OCI-LY1 (cell line): Measurements from ENCODE around the gene TRIM54.

Source experiments
- H2AFZ ChIP-seq: fragments of 200-600 bp; sonication (generic), shearing (Covaris generic); 2 replicates; pipeline ENCODE4 v1.6.0; 2014; ENCODE audit warnings: antibody characterized with exemption, mild to moderate bottlenecking, low read length
- H3F3A ChIP-seq: fragments of 200-600 bp; sonication (generic), shearing (Covaris generic); 2 replicates; pipeline ENCODE4 v1.6.0; 2014; ENCODE audit warnings: mild to moderate bottlenecking, antibody characterized with exemption, low read length, moderate library complexity; ENCODE audit not compliant: insufficient read depth
- H3K27ac ChIP-seq: fragments of 200-600 bp; sonication (generic); 2 replicates; pipeline ENCODE4 v1.5.1; 2014; ENCODE audit warnings: low read length, mixed run types, mild to moderate bottlenecking, low read depth; ENCODE audit not compliant: poor library complexity, severe bottlenecking
- H3K27me3 ChIP-seq: fragments of 200-600 bp; sonication (generic); 2 replicates; pipeline ENCODE4 v1.6.0; 2014; ENCODE audit warnings: antibody characterized with exemption, mild to moderate bottlenecking, low read length, moderate library complexity; ENCODE audit not compliant: insufficient read depth
- H3K36me3 ChIP-seq: fragments of 200-600 bp; sonication (generic); 2 replicates; pipeline ENCODE4 v1.6.1; 2014; ENCODE audit warnings: mild to moderate bottlenecking, antibody characterized with exemption, low read length, moderate library complexity, mixed read lengths; ENCODE audit not compliant: insufficient read depth
- H3K4me1 ChIP-seq: fragments of 200-600 bp; sonication (generic); 2 replicates; pipeline ENCODE4 v1.5.1; 2014; ENCODE audit warnings: mild to moderate bottlenecking, low read length, moderate library complexity; ENCODE audit not compliant: insufficient read depth, severe bottlenecking
- H3K4me2 ChIP-seq: fragments of 200-600 bp; sonication (generic), shearing (Covaris generic); 2 replicates; pipeline ENCODE4 v1.6.1; 2014; ENCODE audit warnings: low read length
- H3K4me3 ChIP-seq: fragments of 200-600 bp; sonication (generic); 2 replicates; pipeline ENCODE4 v1.5.1; 2014; ENCODE audit warnings: low read length, low read depth, mild to moderate bottlenecking, mixed read lengths; ENCODE audit not compliant: poor library complexity, severe bottlenecking
- H3K79me2 ChIP-seq: fragments of 200-600 bp; shearing (Covaris generic); 2 replicates; pipeline ENCODE4 v1.6.1; 2016; ENCODE audit warnings: mixed run types, low read length, mixed read lengths; ENCODE audit not compliant: insufficient read depth
- H3K9ac ChIP-seq: fragments of 200-600 bp; sonication (generic), shearing (Covaris generic); 2 replicates; pipeline ENCODE4 v1.6.1; 2014; ENCODE audit warnings: mild to moderate bottlenecking, low read length, mixed read lengths
- H3K9me2 ChIP-seq: fragments of 200-600 bp; sonication (generic), shearing (Covaris generic); 2 replicates; pipeline ENCODE4 v1.6.1; 2014; ENCODE audit warnings: low read depth, mild to moderate bottlenecking, low read length, mixed read lengths
- H3K9me3 ChIP-seq: fragments of 200-600 bp; shearing (Covaris generic); 2 replicates; pipeline ENCODE4 v1.6.1; 2014; ENCODE audit warnings: low read length, mixed read lengths
- H4K20me1 ChIP-seq: fragments of 200-600 bp; sonication (generic), shearing (Covaris generic); 2 replicates; pipeline ENCODE4 v1.6.0; 2016; ENCODE audit warnings: mild to moderate bottlenecking, low read length; ENCODE audit not compliant: insufficient read depth
- EZH2 ChIP-seq: fragments of 200-600 bp; sonication (generic), shearing (Covaris generic); IDR thresholded peaks from 2 replicates; pipeline ENCODE4 v1.8.0; 2017; ENCODE audit warnings: borderline replicate concordance, mixed run types, mild to moderate bottlenecking, antibody characterized with exemption, low read length, moderate library complexity, mixed read lengths
- TF ChIP-seq, protein P1 (sequence below): fragments of 200-600 bp; sonication (generic), shearing (Covaris generic); IDR thresholded peaks from 2 replicates; pipeline ENCODE4 v1.5.1; 2017; ENCODE audit warnings: mild to moderate bottlenecking, antibody characterized with exemption, low read length, moderate library complexity, mixed read lengths

Gene TRIM54

GRCh38 chr2:27255660-27256059, 26.6 kb upstream of the TRIM54 start:
- Histone ChIP-seq H3K4me1 (no peaks in the 10 kb centered on the region), H3K9me3 (no peaks in the 10 kb centered on the region), H3K27me3 (peaks cover 16% of the 10 kb centered on the region), H3K9ac (no peak overlapping the region), H3F3A (no peaks in the 10 kb centered on the region), H3K9me2 (no peaks in the 10 kb centered on the region), H3K79me2 (no peaks in the 10 kb centered on the region), H4K20me1 (no peaks in the 10 kb centered on the region), H3K4me2 (no peak overlapping the region), H3K27ac (no peak overlapping the region), H3K4me3 (no peak overlapping the region), H2AFZ (no peak overlapping the region), H3K36me3 (no peaks in the 10 kb centered on the region)
- TF ChIP-seq EZH2, result no peak
- TF ChIP-seq, protein P1, sequence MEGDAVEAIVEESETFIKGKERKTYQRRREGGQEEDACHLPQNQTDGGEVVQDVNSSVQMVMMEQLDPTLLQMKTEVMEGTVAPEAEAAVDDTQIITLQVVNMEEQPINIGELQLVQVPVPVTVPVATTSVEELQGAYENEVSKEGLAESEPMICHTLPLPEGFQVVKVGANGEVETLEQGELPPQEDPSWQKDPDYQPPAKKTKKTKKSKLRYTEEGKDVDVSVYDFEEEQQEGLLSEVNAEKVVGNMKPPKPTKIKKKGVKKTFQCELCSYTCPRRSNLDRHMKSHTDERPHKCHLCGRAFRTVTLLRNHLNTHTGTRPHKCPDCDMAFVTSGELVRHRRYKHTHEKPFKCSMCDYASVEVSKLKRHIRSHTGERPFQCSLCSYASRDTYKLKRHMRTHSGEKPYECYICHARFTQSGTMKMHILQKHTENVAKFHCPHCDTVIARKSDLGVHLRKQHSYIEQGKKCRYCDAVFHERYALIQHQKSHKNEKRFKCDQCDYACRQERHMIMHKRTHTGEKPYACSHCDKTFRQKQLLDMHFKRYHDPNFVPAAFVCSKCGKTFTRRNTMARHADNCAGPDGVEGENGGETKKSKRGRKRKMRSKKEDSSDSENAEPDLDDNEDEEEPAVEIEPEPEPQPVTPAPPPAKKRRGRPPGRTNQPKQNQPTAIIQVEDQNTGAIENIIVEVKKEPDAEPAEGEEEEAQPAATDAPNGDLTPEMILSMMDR, result no peak

DNA sequence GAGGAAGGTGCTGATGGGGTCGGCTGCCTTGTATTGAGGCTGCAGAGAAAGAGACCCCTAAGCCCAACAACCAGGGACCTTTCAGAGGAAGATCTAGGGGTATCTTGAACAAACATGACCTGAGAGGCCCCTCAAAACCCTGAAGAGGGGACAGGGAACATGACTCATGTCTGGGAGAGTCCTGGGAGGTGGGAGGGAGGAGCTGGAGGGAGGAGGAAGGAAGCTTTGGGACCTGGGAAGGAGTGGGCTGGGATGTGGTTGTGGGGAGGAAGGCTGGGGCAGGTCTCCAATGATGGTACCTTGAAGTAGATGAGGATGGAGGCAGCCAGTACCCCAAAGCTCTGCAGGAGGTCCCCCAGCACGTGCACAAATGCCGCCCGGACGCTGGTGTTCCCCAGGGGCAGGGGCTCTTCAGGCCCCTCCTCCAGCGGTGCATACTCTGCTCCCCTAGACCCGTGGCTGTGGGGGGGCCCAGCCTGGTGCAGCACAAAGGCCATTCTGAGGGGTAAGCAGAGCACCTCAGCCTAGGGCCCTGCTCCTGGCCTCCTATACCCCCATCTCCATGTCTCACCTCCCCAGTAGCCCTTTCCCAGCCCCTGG, 25.3 kb upstream of the TRIM54 start:
- Histone ChIP-seq H3K27me3 (peaks cover 22% of the 10 kb centered on the region), H3K4me2 (no peak overlapping the region), H4K20me1 (no peaks in the 10 kb centered on the region)

GRCh38 chr2:27258051-27258450, 24.2 kb upstream of the TRIM54 start:
- no peaks in the 10 kb centered on the region for H3K79me2 ChIP-seq
- H3K4me1 ChIP-seq, result peaks cover 3% of the 10 kb centered on the region
- H3K27ac ChIP-seq, result no peak overlapping the region
- no peaks in the 10 kb centered on the region for H4K20me1 ChIP-seq
- H3F3A ChIP-seq, result no peaks in the 10 kb centered on the region
- peaks cover 22% of the 10 kb centered on the region for H3K27me3 ChIP-seq
- H3K36me3 ChIP-seq, result no peaks in the 10 kb centered on the region
- H3K9ac ChIP-seq, result no peak overlapping the region
- H3K9me3 ChIP-seq, result no peaks in the 10 kb centered on the region
- H2AFZ ChIP-seq, result no peak overlapping the region
- no peaks in the 10 kb centered on the region for H3K9me2 ChIP-seq
- TF ChIP-seq, protein P1, result no peak
- no peak for TF ChIP-seq EZH2
- H3K4me2 ChIP-seq, result no peak overlapping the region
- H3K4me3 ChIP-seq, result no peak overlapping the region

More for the DNA sequence above, 25.3 kb upstream of the TRIM54 start:
- Histone ChIP-seq H2AFZ (no peak overlapping the region), H3K27ac (no peak overlapping the region), H3K36me3 (no peaks in the 10 kb centered on the region), H3K4me1 (no peaks in the 10 kb centered on the region), H3K9ac (no peak overlapping the region), H3K4me3 (no peak overlapping the region), H3K9me3 (no peaks in the 10 kb centered on the region), H3F3A (no peaks in the 10 kb centered on the region), H3K79me2 (no peaks in the 10 kb centered on the region), H3K9me2 (no peaks in the 10 kb centered on the region)
- TF ChIP-seq EZH2, result no peak
- TF ChIP-seq, protein P1, result no peak
